Measurements from ENCODE around the gene XPO5.

The XPO5 gene

GRCh38 chr6:43520097-43520496 lies 55.7 kb downstream of the XPO5 start:
- no peak overlapping the region for H3K4me3 Mint-ChIP-seq
- H3K4me1 Mint-ChIP-seq (ENCODE audit: low read depth), result peaks cover 16% of the 10 kb centered on the region
- no peaks in the 10 kb centered on the region for H3K27me3 Mint-ChIP-seq (ENCODE audit: low read depth)
- no peak for DNase-seq (ENCODE audit: low spot score)
- H3K36me3 Mint-ChIP-seq (ENCODE audit: low read depth), result peaks cover 37% of the 10 kb centered on the region
- no peak overlapping the region for H3K27ac Mint-ChIP-seq
- H3K9me3 Mint-ChIP-seq, result no peaks in the 10 kb centered on the region

DNA sequence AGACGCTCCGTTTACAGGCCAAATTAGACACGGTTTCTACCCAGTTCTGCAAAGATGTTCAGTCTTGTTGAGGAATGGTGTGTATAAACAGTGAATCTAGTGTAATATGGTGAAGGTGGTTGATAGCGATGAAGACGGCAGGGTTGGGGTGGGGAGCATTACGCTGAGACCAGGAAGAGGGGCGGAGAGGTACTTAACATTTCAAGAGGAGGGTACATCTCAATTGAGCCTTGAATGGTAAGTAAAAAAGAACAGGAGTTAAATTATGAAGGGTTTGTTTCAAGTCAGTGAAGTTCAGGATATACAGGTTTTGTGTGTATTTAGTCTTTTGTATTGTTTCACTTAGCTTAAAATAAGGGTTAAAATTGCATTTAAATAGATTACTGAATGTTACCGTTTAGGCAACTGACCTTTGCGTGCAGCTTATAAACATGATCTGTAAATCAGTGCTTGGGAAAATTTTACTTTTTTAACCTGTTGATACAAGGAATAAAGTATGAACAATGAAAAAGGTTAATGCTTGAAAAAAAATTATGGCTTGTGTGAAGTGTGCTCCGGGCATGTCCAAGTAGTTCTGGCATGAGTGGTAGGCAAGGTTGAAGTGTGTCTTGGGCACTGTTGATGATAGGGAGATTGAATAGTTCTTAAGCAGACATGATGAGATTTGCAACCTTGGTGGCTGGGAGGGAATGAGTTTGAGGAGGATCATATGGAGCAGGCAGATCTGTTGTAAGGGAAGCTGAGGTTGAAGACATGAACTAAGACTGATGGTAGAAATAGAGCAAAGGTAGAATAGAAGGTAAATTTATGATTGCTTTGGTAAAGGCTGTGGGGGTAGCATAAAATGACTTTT lies 58.1 kb downstream of the XPO5 start:
- no peak overlapping the region for H3K4me3 Mint-ChIP-seq
- H3K27ac Mint-ChIP-seq, result no peak overlapping the region
- peaks cover 36% of the 10 kb centered on the region for H3K36me3 Mint-ChIP-seq (ENCODE audit: low read depth)
- H3K4me1 Mint-ChIP-seq (ENCODE audit: low read depth), result peaks cover 18% of the 10 kb centered on the region
- H3K27me3 Mint-ChIP-seq (ENCODE audit: low read depth), result no peaks in the 10 kb centered on the region
- no peak for DNase-seq (ENCODE audit: low spot score)
- H3K9me3 Mint-ChIP-seq, result no peaks in the 10 kb centered on the region

GRCh38 chr6:43516697-43517504 lies 58.9 kb downstream of the XPO5 start, which contains the start of the genes POLR1C and YIPF3:
Gene POLR1C (plus strand): TSS chr6:43517089. CDS start chr6:43517110, 21 bp downstream.
Gene YIPF3 (minus strand): TSS chr6:43516926. CDS start chr6:43516807, 119 bp downstream.
- no peak within 1 kb of the TSS for H3K4me3 Mint-ChIP-seq
- no peak within 1 kb of the TSS for H3K27ac Mint-ChIP-seq
- H3K9me3 Mint-ChIP-seq, result no peaks in the 10 kb centered on the region
- peaks cover 40% of the 10 kb centered on the region for H3K36me3 Mint-ChIP-seq (ENCODE audit: low read depth)
- peaks cover 18% of the 10 kb centered on the region for H3K4me1 Mint-ChIP-seq (ENCODE audit: low read depth)
- DNase-seq (ENCODE audit: low spot score), result peak; percentile 95
- no peaks in the 10 kb centered on the region for H3K27me3 Mint-ChIP-seq (ENCODE audit: low read depth)

DNA sequence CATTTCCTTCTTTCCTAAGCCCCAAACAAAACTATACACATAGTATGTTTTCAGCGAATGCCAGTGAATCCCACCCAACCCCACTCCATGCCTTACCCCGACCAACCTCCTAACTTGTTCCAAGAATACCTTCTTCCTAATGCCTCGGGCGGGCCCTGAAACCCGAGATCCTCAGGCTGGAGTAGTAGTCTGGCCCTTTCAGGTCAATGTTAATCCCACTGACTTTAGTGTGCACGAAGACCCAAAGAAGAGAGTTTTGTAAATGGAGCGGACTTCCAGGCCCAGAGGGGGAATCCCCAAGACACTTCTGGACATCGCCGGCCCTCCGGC lies 59.5 kb downstream of the XPO5 start:
- Mint-ChIP-seq H3K27me3 (ENCODE audit: low read depth) (no peaks in the 10 kb centered on the region), H3K4me1 (ENCODE audit: low read depth) (peaks cover 21% of the 10 kb centered on the region), H3K4me3 (no peak overlapping the region), H3K36me3 (ENCODE audit: low read depth) (peaks cover 44% of the 10 kb centered on the region), H3K27ac (no peak overlapping the region), H3K9me3 (no peaks in the 10 kb centered on the region)
- no peak for DNase-seq (ENCODE audit: low spot score)

DNA sequence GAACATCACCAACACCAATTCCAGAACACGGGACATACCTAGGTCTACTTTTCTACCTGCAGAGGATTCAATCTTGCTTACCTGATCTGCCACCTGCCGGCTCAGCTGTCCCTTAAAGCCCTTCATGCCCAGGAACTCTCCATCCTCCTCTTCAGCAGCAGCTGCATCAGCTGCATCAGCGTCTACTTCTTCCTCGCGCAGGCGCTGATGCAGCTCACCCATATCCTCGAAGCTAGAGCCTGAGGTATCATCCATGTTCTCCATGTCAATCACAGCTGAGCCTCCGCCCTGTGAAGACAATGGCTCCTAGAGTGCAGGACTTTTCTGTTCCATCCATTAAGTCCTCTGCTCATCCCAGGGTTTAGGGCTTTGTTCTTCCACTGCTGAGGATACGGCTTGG lies 60.0 kb downstream of the XPO5 start:
- no peak for DNase-seq (ENCODE audit: low spot score)
- Mint-ChIP-seq H3K27me3 (ENCODE audit: low read depth) (no peaks in the 10 kb centered on the region), H3K27ac (no peak overlapping the region), H3K9me3 (no peaks in the 10 kb centered on the region), H3K36me3 (ENCODE audit: low read depth) (peaks cover 43% of the 10 kb centered on the region), H3K4me1 (ENCODE audit: low read depth) (peaks cover 21% of the 10 kb centered on the region), H3K4me3 (no peak overlapping the region)

DNA sequence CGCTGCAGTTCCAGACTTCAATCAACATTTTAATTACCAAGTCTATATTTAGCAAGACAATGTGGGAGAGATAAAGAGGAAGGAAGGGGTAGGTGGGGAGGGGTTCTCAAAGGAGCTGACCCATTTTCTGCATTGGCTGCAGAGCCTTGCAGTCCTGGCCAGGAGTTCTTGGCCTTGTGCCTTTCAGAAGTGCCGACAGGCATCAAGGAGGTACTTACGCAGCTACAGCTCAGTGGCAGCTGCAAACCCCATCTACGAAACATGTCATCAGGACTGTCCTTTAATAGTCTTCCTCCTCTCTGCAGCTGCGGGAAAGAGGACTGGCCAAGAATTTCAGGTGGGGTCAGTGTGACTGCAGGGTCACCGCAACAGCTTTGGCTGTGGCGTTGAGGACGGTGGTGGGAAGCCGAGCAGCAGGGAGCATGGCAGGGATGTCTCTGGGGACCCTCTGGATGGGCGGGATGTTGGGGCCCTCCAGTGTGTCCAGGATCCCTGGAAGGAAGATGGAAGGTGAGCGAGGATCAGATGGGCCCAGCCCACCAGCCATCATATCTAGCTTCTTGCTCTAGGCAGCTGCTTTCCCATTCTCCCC lies 63.9 kb downstream of the XPO5 start:
- H3K4me3 Mint-ChIP-seq, result peak overlapping the region; percentile 14

GRCh38 chr6:43510827-43511163 lies 65.0 kb downstream of the XPO5 start:
- Mint-ChIP-seq H3K9me3 (no peaks in the 10 kb centered on the region), H3K27me3 (ENCODE audit: low read depth) (peaks cover 19% of the 10 kb centered on the region), H3K27ac (no peak overlapping the region), H3K4me3 (peak overlapping the region; percentile 62), H3K36me3 (ENCODE audit: low read depth) (peaks cover 41% of the 10 kb centered on the region), H3K4me1 (ENCODE audit: low read depth) (peaks cover 26% of the 10 kb centered on the region)
- no peak for DNase-seq (ENCODE audit: low spot score)

More for the DNA sequence above, 63.9 kb downstream of the XPO5 start:
- Mint-ChIP-seq H3K4me1 (ENCODE audit: low read depth) (peaks cover 27% of the 10 kb centered on the region), H3K36me3 (ENCODE audit: low read depth) (peaks cover 40% of the 10 kb centered on the region), H3K27me3 (ENCODE audit: low read depth) (peaks cover 19% of the 10 kb centered on the region), H3K9me3 (no peaks in the 10 kb centered on the region), H3K27ac (peak overlapping the region; percentile 72)
- DNase-seq (ENCODE audit: low spot score), result no peak

GRCh38 chr6:43509984-43510826 lies 65.6 kb downstream of the XPO5 start, which contains the start of gene LRRC73:
Gene LRRC73 (minus strand): TSS chr6:43510346. CDS start chr6:43509785, 561 bp downstream.
- Mint-ChIP-seq H3K9me3 (no peaks in the 10 kb centered on the region), H3K27ac (peak within 1 kb of the TSS; percentile 87), H3K36me3 (ENCODE audit: low read depth) (peaks cover 38% of the 10 kb centered on the region)

GRCh38 chr6:43509142-43509983 lies 66.5 kb downstream of the XPO5 start:
- no peaks in the 10 kb centered on the region for H3K9me3 Mint-ChIP-seq
- peak overlapping the region; percentile 90 for H3K4me3 Mint-ChIP-seq
- H3K36me3 Mint-ChIP-seq (ENCODE audit: low read depth), result peaks cover 35% of the 10 kb centered on the region
- DNase-seq (ENCODE audit: low spot score), result no peak
- peak overlapping the region; percentile 87 for H3K27ac Mint-ChIP-seq
- H3K27me3 Mint-ChIP-seq (ENCODE audit: low read depth), result peaks cover 19% of the 10 kb centered on the region
- peaks cover 16% of the 10 kb centered on the region for H3K4me1 Mint-ChIP-seq (ENCODE audit: low read depth)

More at GRCh38 chr6:43509984-43510826, 65.6 kb downstream of the XPO5 start, which contains the start of gene LRRC73:
- H3K4me3 Mint-ChIP-seq, result peak within 1 kb of the TSS; percentile 90
- DNase-seq (ENCODE audit: low spot score), result peak; percentile 80
- H3K27me3 Mint-ChIP-seq (ENCODE audit: low read depth), result peaks cover 19% of the 10 kb centered on the region
- peaks cover 22% of the 10 kb centered on the region for H3K4me1 Mint-ChIP-seq (ENCODE audit: low read depth)

DNA sequence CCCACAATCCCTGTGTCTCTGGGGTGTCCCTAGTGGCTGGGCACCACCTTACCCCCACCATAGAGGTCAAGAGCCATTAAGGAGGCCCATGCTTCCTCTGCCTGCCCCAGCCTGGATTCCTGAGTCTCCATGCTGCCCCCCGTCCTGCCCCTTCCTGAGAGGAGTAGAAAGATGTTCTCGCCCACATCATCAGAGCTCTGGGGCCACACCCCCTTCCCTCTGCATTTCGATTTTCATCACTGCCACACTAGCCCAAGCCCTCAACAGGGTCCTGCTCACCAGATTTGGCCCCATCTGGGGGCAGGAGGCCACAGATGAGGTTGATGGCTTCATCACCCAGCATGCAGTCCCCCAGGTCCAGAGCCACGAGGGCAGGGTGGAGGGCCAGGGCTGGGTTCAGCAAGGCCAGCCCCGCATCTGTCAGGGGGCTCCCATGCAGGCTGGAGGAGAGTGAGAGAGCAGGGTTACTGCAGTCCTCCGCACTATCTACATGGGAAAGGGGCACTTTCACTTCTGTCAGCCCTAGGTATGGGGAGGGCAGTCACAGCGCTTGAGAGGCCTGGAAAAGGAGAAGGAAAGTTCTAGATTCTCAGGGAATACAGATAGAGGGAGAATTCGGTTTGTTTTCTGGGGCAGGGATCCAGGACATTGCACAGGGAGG lies 67.2 kb downstream of the XPO5 start:
- Mint-ChIP-seq H3K27ac (peak overlapping the region; percentile 52), H3K9me3 (no peaks in the 10 kb centered on the region), H3K27me3 (ENCODE audit: low read depth) (peaks cover 19% of the 10 kb centered on the region), H3K36me3 (ENCODE audit: low read depth) (peaks cover 36% of the 10 kb centered on the region), H3K4me3 (peak overlapping the region; percentile 90), H3K4me1 (ENCODE audit: low read depth) (peaks cover 15% of the 10 kb centered on the region)
- no peak for DNase-seq (ENCODE audit: low spot score)

DNA sequence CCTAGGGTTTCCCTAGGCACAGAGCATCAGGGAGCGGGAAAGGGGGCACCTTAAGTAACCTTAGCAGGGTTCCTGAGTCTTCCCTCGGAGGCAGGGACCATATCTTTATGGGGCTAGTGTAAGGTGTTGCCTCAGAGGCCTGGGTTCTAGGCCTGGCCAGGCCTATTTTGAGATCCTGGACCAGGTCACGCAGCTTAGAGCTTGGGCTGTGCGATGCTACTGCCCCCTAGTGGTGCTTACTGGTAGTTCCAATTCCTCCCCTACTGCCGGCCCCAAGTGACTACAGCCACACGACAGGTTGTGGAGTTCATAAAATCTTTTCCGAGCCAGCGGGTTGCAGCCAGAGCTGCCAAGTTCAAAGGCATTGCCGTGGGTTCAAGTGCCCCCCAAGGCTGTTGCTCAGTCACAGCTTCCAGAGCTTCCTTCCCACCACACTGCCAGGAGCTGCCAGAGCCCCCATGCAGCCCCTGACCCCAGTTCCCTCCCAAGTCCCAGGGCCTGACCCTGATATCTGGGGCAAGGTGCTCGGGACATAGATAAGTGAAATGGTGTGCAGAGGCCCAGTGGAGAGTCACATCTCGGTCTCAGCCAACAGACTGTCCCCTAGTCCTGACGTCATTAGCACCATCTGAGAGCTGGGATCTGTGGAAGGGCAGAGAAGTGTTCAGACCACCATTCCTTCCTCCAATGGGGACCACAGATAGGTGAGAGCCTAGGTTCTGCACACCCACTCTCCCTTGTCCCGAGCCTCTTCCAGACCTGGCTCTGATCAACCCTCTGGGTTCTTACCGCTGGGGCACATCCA lies 69.0 kb downstream of the XPO5 start:
- H3K9me3 Mint-ChIP-seq, result no peaks in the 10 kb centered on the region
- peak overlapping the region; percentile 49 for H3K27ac Mint-ChIP-seq
- H3K36me3 Mint-ChIP-seq (ENCODE audit: low read depth), result peaks cover 24% of the 10 kb centered on the region
- H3K27me3 Mint-ChIP-seq (ENCODE audit: low read depth), result peaks cover 19% of the 10 kb centered on the region
- H3K4me3 Mint-ChIP-seq, result no peak overlapping the region
- peak; percentile 71 for DNase-seq (ENCODE audit: low spot score)
- H3K4me1 Mint-ChIP-seq (ENCODE audit: low read depth), result peaks cover 12% of the 10 kb centered on the region
